HCT116 (cell line): ENCODE results near the gene CNTN4.

ENCODE experiments used
- EZH2 ChIP-seq: fragments of 200-600 bp; sonication (generic); IDR thresholded peaks from 2 replicates; pipeline ENCODE4 v1.6.1; 2017; ENCODE audit warnings: antibody characterized with exemption, mixed run types
- JUND ChIP-seq: IDR thresholded peaks from 2 replicates; pipeline ENCODE4 v1.6.1; 2012
- POLR2A ChIP-seq: IDR thresholded peaks from 2 replicates; pipeline ENCODE4 v1.7.0; 2011; ENCODE audit warnings: borderline replicate concordance; ENCODE audit not compliant: insufficient read depth, insufficient read length; ENCODE audit errors: extremely low read depth
- POLR2AphosphoS5 ChIP-seq: IDR thresholded peaks from 2 replicates; pipeline ENCODE4 v1.6.1; 2011; ENCODE audit warnings: mild to moderate bottlenecking, low read depth, low read length, moderate library complexity
- SIN3A ChIP-seq: IDR thresholded peaks from 2 replicates; pipeline ENCODE4 v1.6.1; 2012; ENCODE audit warnings: low read depth
- SP1 ChIP-seq: IDR thresholded peaks from 2 replicates; pipeline ENCODE4 v1.6.1; 2012; ENCODE audit warnings: low read depth
- SRF ChIP-seq: IDR thresholded peaks from 2 replicates; pipeline ENCODE4 v1.6.1; 2012; ENCODE audit warnings: low read depth
- TF ChIP-seq, protein P1 (sequence below), 3 experiments: fragments of 200-600 bp in 1 of 3; sonication (generic) in 1 of 3; IDR thresholded peaks in 2 of 3; conservative IDR thresholded peaks in 1 of 3; 2 replicates each; pipeline ENCODE4 v1.5.1; 2012 to 2017; ENCODE audit warnings: low read depth in 2 of 3, low read length in 2 of 3, antibody characterized with exemption in 1 of 3, borderline replicate concordance in 1 of 3, control low read depth in 1 of 3, mild to moderate bottlenecking in 1 of 3, mixed read lengths in 1 of 3, mixed run types in 1 of 3, moderate library complexity in 1 of 3; ENCODE audit not compliant: insufficient read depth in 1 of 3

DNA sequence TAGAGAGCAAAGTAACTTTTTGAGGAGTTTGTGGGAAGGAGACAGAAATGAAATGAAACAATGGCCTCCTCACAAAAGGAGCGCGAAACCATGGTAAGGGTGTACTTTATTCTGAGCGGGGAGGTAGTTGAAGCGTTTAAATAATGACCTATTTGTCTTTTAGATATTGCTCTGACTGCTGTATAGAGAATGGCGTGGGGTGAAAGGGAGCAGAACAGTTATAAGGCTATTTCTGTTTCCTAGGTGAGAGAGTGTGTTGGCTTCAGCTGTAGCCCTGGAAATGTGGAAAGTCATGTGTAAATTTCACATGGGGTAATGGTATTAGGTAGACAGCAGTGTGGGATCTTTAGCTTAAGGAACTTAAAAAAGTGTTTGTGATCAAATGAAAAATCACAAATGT lies 54.9 kb downstream of the CNTN4 start:
- TF ChIP-seq POLR2A = no peak
- TF ChIP-seq, protein P1, sequence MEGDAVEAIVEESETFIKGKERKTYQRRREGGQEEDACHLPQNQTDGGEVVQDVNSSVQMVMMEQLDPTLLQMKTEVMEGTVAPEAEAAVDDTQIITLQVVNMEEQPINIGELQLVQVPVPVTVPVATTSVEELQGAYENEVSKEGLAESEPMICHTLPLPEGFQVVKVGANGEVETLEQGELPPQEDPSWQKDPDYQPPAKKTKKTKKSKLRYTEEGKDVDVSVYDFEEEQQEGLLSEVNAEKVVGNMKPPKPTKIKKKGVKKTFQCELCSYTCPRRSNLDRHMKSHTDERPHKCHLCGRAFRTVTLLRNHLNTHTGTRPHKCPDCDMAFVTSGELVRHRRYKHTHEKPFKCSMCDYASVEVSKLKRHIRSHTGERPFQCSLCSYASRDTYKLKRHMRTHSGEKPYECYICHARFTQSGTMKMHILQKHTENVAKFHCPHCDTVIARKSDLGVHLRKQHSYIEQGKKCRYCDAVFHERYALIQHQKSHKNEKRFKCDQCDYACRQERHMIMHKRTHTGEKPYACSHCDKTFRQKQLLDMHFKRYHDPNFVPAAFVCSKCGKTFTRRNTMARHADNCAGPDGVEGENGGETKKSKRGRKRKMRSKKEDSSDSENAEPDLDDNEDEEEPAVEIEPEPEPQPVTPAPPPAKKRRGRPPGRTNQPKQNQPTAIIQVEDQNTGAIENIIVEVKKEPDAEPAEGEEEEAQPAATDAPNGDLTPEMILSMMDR (IDR thresholded peaks at IDR 0.05 in 2 of 3, conservative IDR thresholded peaks at IDR 0.05 in 1 of 3; ENCODE audit: borderline replicate concordance in 1 of 3, insufficient read depth in 1 of 3, low read depth in 2 of 3, low read length in 2 of 3) = no peak
- TF ChIP-seq SIN3A = no peak
- no peak for TF ChIP-seq EZH2
- TF ChIP-seq POLR2AphosphoS5 = no peak
- TF ChIP-seq SP1 = no peak
- no peak for TF ChIP-seq JUND
- TF ChIP-seq SRF = no peak
